NCI-H526 treated with DMSO at 0.1 percent for 48 hours (cell line): ENCODE data around the gene POLD1.

Experiments
- DNase-seq: peaks from one replicate; lab custom pipeline; 2025; lab: John Stamatoyannopoulos, UW

Gene POLD1

GRCh38 chr19:50418176-50419021 is 34.3 kb downstream of the POLD1 start, which contains the start of gene SPIB:
TSS of gene SPIB (plus strand) at chr19:50418938. CDS start at chr19:50418963, 25 bp downstream.
- DNase-seq = no peak

GRCh38 chr19:50419022-50419579 is 35.0 kb downstream of the POLD1 start:
- DNase-seq = no peak

GRCh38 chr19:50419580-50420035 is 35.5 kb downstream of the POLD1 start:
- no peak for DNase-seq

- no peak for DNase-seq
Observed at GRCh38 chr19:50420127-50420526, 36.0 kb downstream of the POLD1 start.

GRCh38 chr19:50420808-50421207 is 36.7 kb downstream of the POLD1 start:
- DNase-seq = no peak

GRCh38 chr19:50422397-50423278 is 38.5 kb downstream of the POLD1 start:
- peak; percentile 88 for DNase-seq

- no peak for DNase-seq
Observed at GRCh38 chr19:50423279-50424113, 39.3 kb downstream of the POLD1 start.

GRCh38 chr19:50425581-50425980 is 41.4 kb downstream of the POLD1 start:
- no peak for DNase-seq

- DNase-seq = no peak
Observed at GRCh38 chr19:50427318-50427925, 43.3 kb downstream of the POLD1 start.

GRCh38 chr19:50427997-50428425 is 43.9 kb downstream of the POLD1 start:
- DNase-seq = no peak

- DNase-seq = no peak
Observed at GRCh38 chr19:50428772-50429463, 44.8 kb downstream of the POLD1 start.

GRCh38 chr19:50430888-50431342 is 46.8 kb downstream of the POLD1 start:
- DNase-seq = no peak

GRCh38 chr19:50431343-50432220 is 47.4 kb downstream of the POLD1 start:
- DNase-seq = peak; percentile 65

- DNase-seq = no peak
Observed at GRCh38 chr19:50432221-50433028, 48.3 kb downstream of the POLD1 start, which contains the start of gene MYBPC2. TSS of gene MYBPC2 (plus strand) at chr19:50432892. CDS start at chr19:50432954, 62 bp downstream.

- DNase-seq = no peak
Observed at GRCh38 chr19:50433201-50434180, 49.3 kb downstream of the POLD1 start.

GRCh38 chr19:50434525-50434924 is 50.4 kb downstream of the POLD1 start:
- DNase-seq = no peak

GRCh38 chr19:50435221-50435620 is 51.1 kb downstream of the POLD1 start:
- DNase-seq = no peak
